K562 treated with DMSO at 1 percent for 24 hours (cell line): ENCODE measurements around the gene RSAD1. TPM values are rescaled to one million over a fixed set of nuclear protein-coding genes. Genes with fewer than 3 reads are reported as not detected.

ENCODE experiments used
- total RNA-seq: library from RNA; unstranded; fragments of 300-600 nt; gene quantifications from 2 replicates; pipeline ENCODE4 v1.2.3, GENCODE V29; 2022; ENCODE audit warnings: low read depth; ENCODE audit not compliant: insufficient read depth

Gene RSAD1
- total RNA-seq: 21.9 and 23.2 TPM in 2 replicates

GRCh38 chr17:50478391-50479381 lies at the start of gene RSAD1:
Gene RSAD1 (plus strand): TSS chr17:50478860. CDS start chr17:50478885, 25 bp downstream.

DNA sequence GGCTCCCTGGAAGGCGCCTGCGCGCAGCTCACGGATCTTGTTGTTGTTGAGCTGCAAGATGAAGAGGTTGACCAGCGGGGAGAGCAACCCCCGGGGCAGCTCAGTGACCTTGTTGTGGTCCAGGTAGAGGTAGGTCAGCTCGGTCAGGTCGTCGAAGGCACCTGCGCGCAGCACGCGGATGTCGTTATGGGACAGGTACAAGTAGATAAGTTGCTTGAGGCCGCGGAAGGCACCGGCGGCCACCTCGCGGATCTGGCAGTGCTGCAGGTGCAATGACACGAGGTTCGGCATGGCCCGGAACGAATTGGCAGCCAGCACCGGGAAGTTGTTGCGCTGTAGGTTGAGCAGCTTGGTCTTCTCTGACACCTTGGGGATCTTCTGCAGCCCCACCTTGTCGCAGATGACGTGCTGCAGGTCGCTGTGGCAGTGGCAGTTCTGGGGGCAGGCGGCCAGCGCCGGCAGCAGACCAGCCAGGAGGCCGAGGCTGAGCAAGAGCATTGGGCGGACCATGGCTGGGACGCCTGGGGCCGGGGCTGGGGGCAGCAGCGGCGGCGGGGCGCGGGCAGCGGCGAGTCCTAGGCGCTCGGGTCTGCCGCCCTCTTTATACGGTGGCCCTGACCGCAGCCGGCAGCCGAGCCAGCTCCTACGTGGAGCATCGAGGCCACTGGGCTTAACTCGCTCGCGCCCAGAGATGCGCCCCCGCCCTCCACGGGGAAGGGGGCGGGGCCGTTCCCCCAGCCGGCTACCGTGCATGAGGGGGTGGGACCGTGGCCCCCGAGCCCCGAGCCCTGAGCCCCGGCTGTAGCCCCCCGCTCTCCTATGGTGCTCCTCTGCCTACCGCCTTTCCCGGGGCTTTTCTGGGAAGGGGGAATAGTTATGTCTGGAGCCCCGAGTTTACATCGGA lies 10.1 kb upstream of the RSAD1 start, which contains the start of gene CHAD:
TSS of gene CHAD (minus strand) at position 577 of the 904 bp plus-strand sequence. CDS start at position 510, 67 bp downstream.

GRCh38 chr17:50507871-50508572 lies 29.4 kb downstream of the RSAD1 start, which contains the start of gene MYCBPAP:
Gene MYCBPAP (plus strand): TSS chr17:50508439. CDS start chr17:50508675, 236 bp downstream.

GRCh38 chr17:50532452-50533024 lies 53.9 kb downstream of the RSAD1 start, which contains the start of gene EPN3:
Gene EPN3 (plus strand): TSS chr17:50532735. CDS start chr17:50536557, 3,822 bp downstream.

Other genes starting within 250 kb of the RSAD1 start
- 1.8 and 3.5 TPM in 2 replicates for gene TMEM92, start 204.4 kb upstream of the RSAD1 start, total RNA-seq
- 9.8 and 10.3 TPM in 2 replicates for gene XYLT2, start 132.7 kb upstream of the RSAD1 start, total RNA-seq
- 79.7 and 83.4 TPM in 2 replicates for gene MRPL27, start 105.7 kb upstream of the RSAD1 start, total RNA-seq
- gene EME1, start 105.6 kb upstream of the RSAD1 start, total RNA-seq: 16.1 and 18.5 TPM in 2 replicates
- gene LRRC59, start 81.3 kb upstream of the RSAD1 start, total RNA-seq: 152 and 158 TPM in 2 replicates
- gene ACSF2, start 52.6 kb upstream of the RSAD1 start, total RNA-seq: 33.3 and 34.0 TPM in 2 replicates
- gene CHAD, start 10.0 kb upstream of the RSAD1 start, total RNA-seq: not detected in 2 replicates
- not detected in 2 replicates for gene MYCBPAP, start 29.6 kb downstream of the RSAD1 start, total RNA-seq
- not detected in 2 replicates for gene EPN3, start 53.9 kb downstream of the RSAD1 start, total RNA-seq
- 5.3 and 6.1 TPM in 2 replicates for gene SPATA20, start 68.3 kb downstream of the RSAD1 start, total RNA-seq
- gene CACNA1G, start 81.9 kb downstream of the RSAD1 start, total RNA-seq: 0.08 and 0.09 TPM in 2 replicates
- not detected in 2 replicates for gene ABCC3, start 156.0 kb downstream of the RSAD1 start, total RNA-seq
- gene ANKRD40, start 229.1 kb downstream of the RSAD1 start, total RNA-seq: 12.3 and 14.5 TPM in 2 replicates
- 102 and 105 TPM in 2 replicates for gene LUC7L3, start 240.7 kb downstream of the RSAD1 start, total RNA-seq